ENCODE measurements around the gene CD3G. TPM values are rescaled to one million over a fixed set of nuclear protein-coding genes. Genes with fewer than 3 reads are reported as not detected.

The CD3G gene
- total and polyA plus RNA-seq, 2 of the 8 experiments (the other 6 are each of a cell fraction or from before 2014, with no cell fraction given), result not detected

DNA sequence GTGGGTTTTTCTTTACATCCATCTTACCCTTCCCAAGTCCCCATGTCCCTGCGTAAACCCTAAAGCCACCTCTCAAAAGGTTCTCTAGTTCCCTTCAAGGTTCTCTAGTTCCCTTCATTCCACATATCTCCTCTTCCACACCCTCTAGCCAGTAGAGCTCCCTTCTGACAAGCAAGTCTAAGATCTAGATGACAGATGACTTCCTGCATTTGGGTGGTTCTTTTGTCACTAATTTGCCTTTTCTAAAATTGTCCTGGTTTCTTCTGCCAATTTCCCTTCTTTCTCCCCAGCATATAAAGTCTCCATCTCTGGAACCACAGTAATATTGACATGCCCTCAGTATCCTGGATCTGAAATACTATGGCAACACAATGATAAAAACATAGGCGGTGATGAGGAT lies 31.8 kb upstream of the CD3G start:
- ChIA-PET POLR2A (ENCODE audit: partially characterized antibody) (no interaction called here), CTCF (ENCODE audit: partially characterized antibody) (interaction anchor here (0.6 to 2.1 kb wide), 8 partner anchors 10 to 141 kb away, joined by 3 to 11 read pairs (median 4); no protein-coding TSS in a partner anchor)
- no peak for TF ChIP-seq EP300 (IDR thresholded peaks at IDR 0.05; ENCODE audit: borderline replicate concordance in 1 of 2, low read depth in 2 of 2, low read length in 2 of 2)
- TF ChIP-seq SIN3A (conservative IDR thresholded peaks at IDR 0.05 in 1 of 2, IDR thresholded peaks at IDR 0.05 in 1 of 2; ENCODE audit: low read depth in 1 of 2, low read length in 2 of 2), result no peak
- TF ChIP-seq RBBP5 (IDR thresholded peaks at IDR 0.05; ENCODE audit: borderline replicate concordance, low read depth, low read length), result no peak
- no peak for TF ChIP-seq NRF1 (IDR thresholded peaks at IDR 0.05; ENCODE audit: low read depth, low read length)
- TF ChIP-seq SP1 (IDR thresholded peaks at IDR 0.05; ENCODE audit: low read depth, low read length), result no peak
- TF ChIP-seq TAF1 (IDR thresholded peaks at IDR 0.05; ENCODE audit: low read depth, low read length), result no peak
- TF ChIP-seq, protein P1, sequence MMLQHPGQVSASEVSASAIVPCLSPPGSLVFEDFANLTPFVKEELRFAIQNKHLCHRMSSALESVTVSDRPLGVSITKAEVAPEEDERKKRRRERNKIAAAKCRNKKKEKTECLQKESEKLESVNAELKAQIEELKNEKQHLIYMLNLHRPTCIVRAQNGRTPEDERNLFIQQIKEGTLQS (IDR thresholded peaks at IDR 0.05; ENCODE audit: insufficient read depth, low read depth, low read length), result no peak
- no peak for TF ChIP-seq BACH1 (IDR thresholded peaks at IDR 0.05; ENCODE audit: low read length)
- H3K4me3 ChIP-seq (ENCODE audit: extremely low read depth in 1 of 4, insufficient read depth in 2 of 4, low read depth in 3 of 4, low read length in 4 of 4), result no peak overlapping the region
- H3K9me3 ChIP-seq (ENCODE audit: insufficient read depth in 2 of 2, low read depth in 1 of 2, low read length in 1 of 2), result no peaks in the 10 kb centered on the region
- no peak overlapping the region for H3K9ac ChIP-seq (replicated peaks in 1 of 4; ENCODE audit: extremely low read depth in 1 of 4, low read depth in 3 of 4, low read length in 3 of 4)
- H3K4ac ChIP-seq (replicated peaks; ENCODE audit: insufficient read length, low read depth, low read length), result no peak overlapping the region
- no peaks in the 10 kb centered on the region for H4K20me1 ChIP-seq (replicated peaks in 1 of 2; ENCODE audit: control insufficient read depth in 1 of 2, insufficient read depth in 2 of 2, low read length in 2 of 2)
- FAIRE-seq, result no peak
- no peak overlapping the region for H2BK20ac ChIP-seq (ENCODE audit: low read length)
- no peak overlapping the region for H4K91ac ChIP-seq (replicated peaks; ENCODE audit: insufficient read length, low read length)
- peaks cover 9% of the 10 kb centered on the region; the same call in 1 of the 2 replicates for H3K23me2 ChIP-seq (ENCODE audit: low read depth, low read length)
- H3K27me3 ChIP-seq (replicated peaks in 1 of 4; ENCODE audit: control insufficient read depth in 3 of 4, extremely low read depth in 1 of 4, insufficient read depth in 3 of 4, low read length in 3 of 4), result peaks cover 0 to 4% (median 0%) of the 10 kb centered on the region in 4 experiments; a peak in 2 of 7 replicates
- no peak overlapping the region for H2BK12ac ChIP-seq (ENCODE audit: low read depth, low read length)
- 98% methylated on average over 2 of the region's 2 CpGs; no CpG with 5 or more reads in 1 of the 2 experiments for WGBS, 2 experiments (ENCODE audit: extremely low coverage in 1 of 2, insufficient coverage in 1 of 2, insufficient read length in 1 of 2, insufficient replicate concordance in 2 of 2, low coverage in 1 of 2, low lambda C conversion rate in 2 of 2, missing lambda C conversion rate in 1 of 2)
- H3K27ac ChIP-seq (ENCODE audit: low read depth, low read length), result no peak overlapping the region
- no peak overlapping the region for H3K14ac ChIP-seq (ENCODE audit: insufficient read length)
- peaks cover 7 to 11% (median 7%) of the 10 kb centered on the region in 4 experiments for H3K4me1 ChIP-seq (replicated peaks in 1 of 4; ENCODE audit: control insufficient read depth in 3 of 4, insufficient read depth in 4 of 4, low read length in 3 of 4)
- no peaks in the 10 kb centered on the region for H3K79me1 ChIP-seq (ENCODE audit: low read depth, low read length)
- no peaks in the 10 kb centered on the region for H3K79me2 ChIP-seq (ENCODE audit: control insufficient read depth in 1 of 2, insufficient read depth in 2 of 2, low read length in 2 of 2)
- H3K18ac ChIP-seq (ENCODE audit: extremely low read depth, low read length), result no peak overlapping the region
- no peaks in the 10 kb centered on the region for H3K36me3 ChIP-seq (ENCODE audit: control insufficient read depth in 2 of 4, insufficient read depth in 4 of 4, low read length in 3 of 4)
- no peak overlapping the region for H2AFZ ChIP-seq (ENCODE audit: low read length)
- H4K8ac ChIP-seq (ENCODE audit: extremely low read depth, insufficient read depth, low read length), result no peak overlapping the region
- DNase-seq (ENCODE audit: low read depth in 1 of 2, low spot score in 2 of 2), result no peak
- H3K56ac ChIP-seq (replicated peaks; ENCODE audit: insufficient read length, low read depth, low read length), result no peak overlapping the region
- no peak overlapping the region for H2BK15ac ChIP-seq (ENCODE audit: low read length)
- H2BK120ac ChIP-seq (replicated peaks; ENCODE audit: low read depth, low read length), result no peak overlapping the region
- H3K23ac ChIP-seq (ENCODE audit: insufficient read length), result no peak overlapping the region
- H4K5ac ChIP-seq (ENCODE audit: insufficient read length, low read depth, low read length), result no peak overlapping the region
- no peak overlapping the region for H3K4me2 ChIP-seq (ENCODE audit: insufficient read depth in 1 of 2, low read depth in 2 of 2, low read length in 2 of 2)
- H2AK5ac ChIP-seq (ENCODE audit: low read depth, low read length), result no peak overlapping the region
- no peak overlapping the region for H2BK5ac ChIP-seq (ENCODE audit: low read depth, low read length)
